Measurements from ENCODE around the gene TIGD1. TPM values are rescaled to one million over a fixed set of nuclear protein-coding genes. Genes with fewer than 3 reads are reported as not detected.
A peak's percentile ranks its signal among the peaks of the same experiment; 100 is the strongest.

Gene TIGD1
- total RNA-seq, 1 experiment from 2014 or later, result 6.0 TPM

DNA sequence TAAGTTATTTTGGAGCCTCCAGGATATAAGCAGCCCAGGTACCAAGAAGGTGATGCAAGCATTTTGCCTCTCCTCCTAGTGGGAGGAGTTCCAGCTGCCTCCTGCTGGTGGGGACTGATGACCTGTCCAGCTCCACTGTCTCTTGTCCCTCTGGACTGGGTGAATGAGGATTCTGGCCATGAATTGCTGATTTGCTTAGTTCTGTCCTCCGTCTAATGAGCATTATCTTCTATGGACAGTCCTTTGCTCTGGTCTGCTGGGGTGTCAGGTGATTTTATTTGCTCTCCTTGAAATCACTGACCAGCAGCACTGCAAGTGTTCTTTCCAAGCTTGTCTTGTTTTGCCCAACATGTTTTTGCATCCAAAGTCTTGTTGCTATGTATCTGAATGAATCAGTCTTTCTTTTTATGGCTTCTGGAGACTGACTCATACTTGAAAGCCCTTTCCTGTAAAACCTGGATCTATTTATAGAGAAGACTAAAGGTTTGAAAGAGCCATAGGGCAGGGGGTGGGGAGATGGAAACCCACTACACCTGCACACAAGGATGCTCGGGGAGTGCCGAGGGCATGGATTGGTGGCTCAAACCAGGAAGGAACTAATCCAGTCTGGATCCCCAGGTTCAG is 42.5 kb upstream of the TIGD1 start:
- Histone ChIP-seq H2AFZ (ENCODE audit: low read depth, low read length, poor library complexity, severe bottlenecking) (peak overlapping the region; percentile 66), H3K79me2 (ENCODE audit: insufficient read depth, low read length) (no peaks in the 10 kb centered on the region), H3K27me3 (ENCODE audit: insufficient read depth, low read length) (no peaks in the 10 kb centered on the region), H3K36me3 (ENCODE audit: control insufficient read depth in 1 of 2, insufficient read depth in 2 of 2, low read length in 2 of 2) (no peaks in the 10 kb centered on the region), H3K4me3 (replicated peaks in 1 of 2; ENCODE audit: low read depth in 1 of 2, low read length in 2 of 2) (peak overlapping the region; percentile 11 to 43; a peak in 3 of 4 replicates), H3K27ac (ENCODE audit: low read depth, low read length) (peak overlapping the region; percentile 57), H3K9me2 (ENCODE audit: insufficient read depth) (no peaks in the 10 kb centered on the region), H3K4me2 (ENCODE audit: low read length) (peak overlapping the region; percentile 80), H3K4me1 (ENCODE audit: control insufficient read depth in 1 of 2, insufficient read depth in 2 of 2, low read length in 2 of 2) (peaks cover 26 to 36% of the 10 kb centered on the region in 2 experiments), H3K9me3 (ENCODE audit: control insufficient read depth in 1 of 2, insufficient read depth in 1 of 2, low read depth in 1 of 2, low read length in 2 of 2) (no peaks in the 10 kb centered on the region), H3K9ac (ENCODE audit: low read length) (peak overlapping the region; percentile 50), H4K20me1 (ENCODE audit: insufficient read depth) (no peaks in the 10 kb centered on the region)
- CTCF ChIA-PET, result interaction anchor here (1.1 to 1.4 kb wide), 3 partner anchors 10 to 12 kb away, joined by 3 read pairs; no protein-coding TSS in a partner anchor
- RAD21 ChIA-PET (ENCODE audit: low non-redundant PET in 1 of 2, low total read pairs in 2 of 2, uncharacterized antibody in 2 of 2, unreplicated experiment in 2 of 2), result no interaction called here
- peak; percentile 85 for ATAC-seq
- intact Hi-C loops (cut with micrococcal nuclease), result no loop called here
- POLR2A ChIA-PET, result interaction anchor here (0.9 to 1.7 kb wide), 3 partner anchors 12 to 446 kb away, joined by 3 to 6 read pairs (median 4); partner anchors contain the start of genes EIF4E2 and TIGD1
- peak; percentile 77 for DNase-seq (ENCODE audit: low read depth, low spot score)
- no TSS peak for BruUV-seq (replicated peaks)
- TF ChIP-seq POLR2AphosphoS5 (IDR thresholded peaks at IDR 0.05; ENCODE audit: low read depth, low read length) (no peak), EZH2 (IDR thresholded peaks at IDR 0.05) (no peak), RAD21 (IDR thresholded peaks at IDR 0.05; ENCODE audit: low read depth) (peak; percentile 26), ZFX (IDR thresholded peaks at IDR 0.05) (no peak), EZH2phosphoT487 (IDR thresholded peaks at IDR 0.05; ENCODE audit: borderline replicate concordance) (no peak), POLR2A (IDR thresholded peaks at IDR 0.05; ENCODE audit: borderline replicate concordance, extremely low read depth, insufficient read depth, insufficient read length) (no peak), CBX3 (IDR thresholded peaks at IDR 0.05; ENCODE audit: low read depth) (no peak), EGR1 (IDR thresholded peaks at IDR 0.05; ENCODE audit: low read depth) (0 out of 2 replicates have a peak, but pooled peaks have one; percentile 21), JUND (IDR thresholded peaks at IDR 0.05) (peak; percentile 83), FOSL1 (IDR thresholded peaks at IDR 0.05; ENCODE audit: low read depth) (peak; percentile 84), SRF (IDR thresholded peaks at IDR 0.05; ENCODE audit: low read depth) (peak; percentile 49; the same call in 1 of the 2 replicates), ELF1 (IDR thresholded peaks at IDR 0.05; ENCODE audit: borderline replicate concordance, low read depth) (no peak), ZBTB33 (IDR thresholded peaks at IDR 0.05; ENCODE audit: extremely low read depth, insufficient replicate concordance, low read length) (no peak), SP1 (IDR thresholded peaks at IDR 0.05; ENCODE audit: low read depth) (peak; percentile 75), ZNF274 (IDR thresholded peaks at IDR 0.05; ENCODE audit: low read depth, low read length) (no peak), CEBPB (IDR thresholded peaks at IDR 0.05; ENCODE audit: low read depth) (peak; percentile 76), YY1 (IDR thresholded peaks at IDR 0.05; ENCODE audit: extremely low read depth, insufficient replicate concordance, low read depth, low read length) (no peak), SIN3A (IDR thresholded peaks at IDR 0.05; ENCODE audit: low read depth) (no peak)
- TF ChIP-seq, protein P1, sequence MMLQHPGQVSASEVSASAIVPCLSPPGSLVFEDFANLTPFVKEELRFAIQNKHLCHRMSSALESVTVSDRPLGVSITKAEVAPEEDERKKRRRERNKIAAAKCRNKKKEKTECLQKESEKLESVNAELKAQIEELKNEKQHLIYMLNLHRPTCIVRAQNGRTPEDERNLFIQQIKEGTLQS (IDR thresholded peaks at IDR 0.05), result peak; percentile 61; the same call in 1 of the 2 replicates
- TF ChIP-seq, protein P2, sequence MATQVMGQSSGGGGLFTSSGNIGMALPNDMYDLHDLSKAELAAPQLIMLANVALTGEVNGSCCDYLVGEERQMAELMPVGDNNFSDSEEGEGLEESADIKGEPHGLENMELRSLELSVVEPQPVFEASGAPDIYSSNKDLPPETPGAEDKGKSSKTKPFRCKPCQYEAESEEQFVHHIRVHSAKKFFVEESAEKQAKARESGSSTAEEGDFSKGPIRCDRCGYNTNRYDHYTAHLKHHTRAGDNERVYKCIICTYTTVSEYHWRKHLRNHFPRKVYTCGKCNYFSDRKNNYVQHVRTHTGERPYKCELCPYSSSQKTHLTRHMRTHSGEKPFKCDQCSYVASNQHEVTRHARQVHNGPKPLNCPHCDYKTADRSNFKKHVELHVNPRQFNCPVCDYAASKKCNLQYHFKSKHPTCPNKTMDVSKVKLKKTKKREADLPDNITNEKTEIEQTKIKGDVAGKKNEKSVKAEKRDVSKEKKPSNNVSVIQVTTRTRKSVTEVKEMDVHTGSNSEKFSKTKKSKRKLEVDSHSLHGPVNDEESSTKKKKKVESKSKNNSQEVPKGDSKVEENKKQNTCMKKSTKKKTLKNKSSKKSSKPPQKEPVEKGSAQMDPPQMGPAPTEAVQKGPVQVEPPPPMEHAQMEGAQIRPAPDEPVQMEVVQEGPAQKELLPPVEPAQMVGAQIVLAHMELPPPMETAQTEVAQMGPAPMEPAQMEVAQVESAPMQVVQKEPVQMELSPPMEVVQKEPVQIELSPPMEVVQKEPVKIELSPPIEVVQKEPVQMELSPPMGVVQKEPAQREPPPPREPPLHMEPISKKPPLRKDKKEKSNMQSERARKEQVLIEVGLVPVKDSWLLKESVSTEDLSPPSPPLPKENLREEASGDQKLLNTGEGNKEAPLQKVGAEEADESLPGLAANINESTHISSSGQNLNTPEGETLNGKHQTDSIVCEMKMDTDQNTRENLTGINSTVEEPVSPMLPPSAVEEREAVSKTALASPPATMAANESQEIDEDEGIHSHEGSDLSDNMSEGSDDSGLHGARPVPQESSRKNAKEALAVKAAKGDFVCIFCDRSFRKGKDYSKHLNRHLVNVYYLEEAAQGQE (IDR thresholded peaks at IDR 0.05; ENCODE audit: low read depth), result no peak
- TF ChIP-seq, protein P3, sequence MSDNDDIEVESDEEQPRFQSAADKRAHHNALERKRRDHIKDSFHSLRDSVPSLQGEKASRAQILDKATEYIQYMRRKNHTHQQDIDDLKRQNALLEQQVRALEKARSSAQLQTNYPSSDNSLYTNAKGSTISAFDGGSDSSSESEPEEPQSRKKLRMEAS (IDR thresholded peaks at IDR 0.05), result no peak; the same call in 1 of the 2 replicates
